GM12872 (cell line): ENCODE results near the gene FEN1.

ENCODE experiments used
- CTCF ChIP-seq: IDR thresholded peaks from 3 replicates; pipeline ENCODE4 v1.5.1; 2011; ENCODE audit warnings: low read depth, mild to moderate bottlenecking, low read length, moderate library complexity; ENCODE audit not compliant: insufficient read depth

Gene FEN1

DNA sequence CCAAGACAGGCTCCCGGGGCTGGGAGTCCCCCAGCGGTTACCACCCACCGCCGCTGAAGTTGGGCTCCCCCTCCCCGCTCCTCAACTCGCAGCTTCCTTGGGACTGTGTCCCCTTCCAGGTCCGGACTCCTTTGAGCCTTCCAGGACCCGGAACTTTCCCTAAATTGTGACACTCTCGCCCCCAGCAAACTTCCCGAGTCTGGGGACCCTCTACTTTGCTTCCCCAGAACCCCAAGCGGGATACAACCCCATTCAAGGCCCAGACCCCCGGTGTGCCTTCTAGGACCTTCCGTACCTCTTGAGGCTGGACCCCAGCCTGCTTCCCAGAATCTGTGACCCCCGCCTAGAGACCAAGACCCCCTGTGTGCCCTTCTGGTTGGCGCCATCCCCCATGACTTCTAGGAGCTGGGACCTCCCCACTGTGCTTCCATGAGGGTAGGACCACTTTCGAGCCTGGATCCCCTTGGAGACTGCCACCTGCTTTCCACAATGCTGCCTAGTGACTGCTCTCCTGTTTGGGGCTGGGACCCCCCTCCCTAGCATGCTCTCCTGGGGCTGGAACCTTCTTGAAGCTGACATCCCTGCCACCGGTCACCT is 39.7 kb upstream of the FEN1 start:
- no peak for TF ChIP-seq CTCF

- no peak for TF ChIP-seq CTCF
Measured at GRCh38 chr11:61753672-61754071, 39.0 kb upstream of the FEN1 start.

DNA sequence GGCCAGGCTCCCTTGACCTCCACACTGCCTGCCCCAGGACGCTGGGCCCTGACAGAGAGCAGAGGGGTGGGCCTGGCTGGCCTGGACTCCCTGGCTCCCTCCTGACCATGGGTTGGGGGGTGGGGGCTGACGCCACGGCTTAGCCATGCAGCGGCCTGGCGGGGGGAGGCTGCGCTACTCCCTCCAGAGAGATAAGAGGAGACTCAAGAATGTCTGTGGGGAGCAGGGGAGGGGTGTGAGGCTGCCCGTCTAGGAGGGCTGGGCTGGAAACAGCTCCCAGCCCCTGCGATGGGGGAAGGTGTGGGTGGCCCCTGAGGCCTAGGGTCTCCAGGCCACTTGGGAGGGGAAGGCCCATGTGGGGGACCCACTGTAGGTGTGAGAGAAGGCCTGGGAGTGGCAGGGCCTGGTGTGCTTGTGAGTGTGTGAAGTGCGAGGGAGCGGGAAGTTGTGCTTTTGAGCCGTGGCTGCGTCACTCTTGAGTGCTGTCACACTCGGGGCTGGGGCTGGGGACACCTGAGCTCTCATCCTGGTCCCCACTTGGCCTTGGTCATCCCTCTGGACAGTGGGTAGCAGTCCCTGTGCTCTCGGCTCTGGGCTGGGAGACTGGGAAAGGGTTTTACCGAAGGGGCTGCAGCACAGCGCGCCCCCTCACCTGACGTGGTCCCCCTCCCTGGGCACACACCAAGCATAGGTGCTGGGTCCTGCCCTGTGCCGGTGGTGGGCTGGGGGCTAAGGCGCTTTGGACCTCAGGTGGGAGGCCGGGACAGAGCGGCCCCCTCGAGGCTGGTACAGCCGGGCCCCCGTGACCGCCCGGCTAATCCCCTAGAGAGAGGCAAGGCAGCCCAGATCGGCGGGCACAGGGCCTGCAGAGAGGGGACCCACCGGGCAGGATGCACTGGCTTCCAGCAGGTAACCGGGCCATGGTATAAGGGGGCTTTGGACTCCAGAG is 37.9 kb upstream of the FEN1 start:
- no peak for TF ChIP-seq CTCF

DNA sequence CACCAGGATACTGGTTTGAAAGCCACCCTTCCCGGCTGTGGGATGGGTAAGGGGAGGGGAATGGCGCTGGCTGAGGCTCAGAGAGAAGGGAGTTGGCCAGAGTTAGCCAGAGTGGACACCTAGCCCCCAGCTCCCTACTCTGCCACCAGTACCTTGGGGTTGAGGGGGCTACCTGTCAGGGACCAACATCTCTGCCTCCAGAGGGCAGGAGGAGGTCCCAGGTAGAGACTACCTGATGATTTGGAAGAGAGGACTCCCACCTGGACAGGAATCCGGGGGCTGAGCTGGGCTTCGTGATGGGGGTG is 36.6 kb upstream of the FEN1 start:
- no peak for TF ChIP-seq CTCF

- no peak for TF ChIP-seq CTCF
Measured at GRCh38 chr11:61756452-61757212, 36.1 kb upstream of the FEN1 start.

- no peak for TF ChIP-seq CTCF
Measured at GRCh38 chr11:61757213-61757862, 35.4 kb upstream of the FEN1 start.

DNA sequence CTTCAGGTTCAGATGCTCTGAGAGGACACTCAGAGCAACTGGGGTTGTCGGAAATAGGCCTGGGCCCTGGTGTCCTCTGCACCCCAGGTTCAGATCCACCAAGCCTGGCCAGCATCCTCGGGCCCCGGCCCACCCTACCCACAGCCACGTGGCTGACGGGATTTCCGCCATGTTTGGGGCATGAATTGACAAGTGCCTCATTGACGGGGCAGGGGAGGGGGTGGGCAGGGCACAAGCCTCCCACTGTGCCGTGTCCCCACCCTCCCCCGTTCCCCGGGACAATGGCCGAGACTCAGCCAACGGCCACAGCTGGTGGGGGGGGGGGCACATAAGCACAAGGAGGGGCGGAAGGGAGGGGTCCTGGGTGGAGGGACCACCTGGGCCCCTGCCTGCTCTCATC is 31.8 kb upstream of the FEN1 start:
- no peak for TF ChIP-seq CTCF
